ENCODE results near the gene THSD7B. TPM values are rescaled to one million over a fixed set of nuclear protein-coding genes. Genes with fewer than 3 reads are reported as not detected.

THSD7B gene
- total and polyA plus RNA-seq, 2 experiments from 2014 or later: 0.11 TPM; not detected in 1

DNA sequence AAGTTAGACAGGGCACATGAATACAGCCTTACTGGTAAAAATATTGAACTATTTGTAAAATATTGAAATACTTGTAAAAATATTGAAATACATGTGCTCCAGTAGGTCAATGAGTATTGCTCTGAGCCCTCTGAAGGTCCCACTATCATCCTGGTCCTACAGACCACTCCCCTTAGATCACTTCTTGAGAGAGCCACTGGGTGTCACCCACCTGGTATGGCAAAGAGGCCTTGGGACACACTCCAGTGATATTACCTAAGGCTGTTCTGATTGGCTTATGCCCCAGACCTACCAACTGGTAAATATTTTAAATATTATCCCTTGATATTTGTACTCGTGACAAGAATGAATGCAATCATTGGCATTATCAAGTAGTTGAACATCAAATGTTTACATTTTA lies 5.0 kb downstream of the THSD7B start:
- DNase-seq: no peak
- peaks cover 25% of the 10 kb centered on the region for H3K27me3 ChIP-seq (replicated peaks; ENCODE audit: insufficient read depth)
- H3K9ac ChIP-seq: no peak overlapping the region
- H3F3A ChIP-seq (ENCODE audit: insufficient read depth): no peaks in the 10 kb centered on the region
- in situ Hi-C loops (cut with MboI): no loop called here
- no peaks in the 10 kb centered on the region for H4K20me1 ChIP-seq (ENCODE audit: insufficient read depth)
- H3K36me3 ChIP-seq (ENCODE audit: low read depth): no peaks in the 10 kb centered on the region
- H3K4me2 ChIP-seq (ENCODE audit: unreplicated experiment): no peak overlapping the region
- H3K4me1 ChIP-seq (ENCODE audit: insufficient read depth): no peaks in the 10 kb centered on the region
- no peaks in the 10 kb centered on the region for H3K9me2 ChIP-seq (ENCODE audit: insufficient read depth)
- 21 to 30% methylated on average over 1 of the region's 1 CpG for WGBS, 2 experiments (ENCODE audit: low coverage in 1 of 2, low lambda C conversion rate in 2 of 2, missing lambda C conversion rate in 2 of 2)
- no peak overlapping the region for H3K4me3 ChIP-seq
- H2AFZ ChIP-seq: no peak overlapping the region
- H3K9me3 ChIP-seq (ENCODE audit: low read depth): no peaks in the 10 kb centered on the region
- H3K79me2 ChIP-seq (ENCODE audit: insufficient read depth): no peaks in the 10 kb centered on the region
- no peak overlapping the region for H3K27ac ChIP-seq
- TF ChIP-seq EZH2 (IDR thresholded peaks at IDR 0.05; ENCODE audit: insufficient read depth, poor library complexity, severe bottlenecking): no peak
- no peak for TF ChIP-seq EZH2phosphoT487 (IDR thresholded peaks at IDR 0.05; ENCODE audit: insufficient read depth, low read depth)

DNA sequence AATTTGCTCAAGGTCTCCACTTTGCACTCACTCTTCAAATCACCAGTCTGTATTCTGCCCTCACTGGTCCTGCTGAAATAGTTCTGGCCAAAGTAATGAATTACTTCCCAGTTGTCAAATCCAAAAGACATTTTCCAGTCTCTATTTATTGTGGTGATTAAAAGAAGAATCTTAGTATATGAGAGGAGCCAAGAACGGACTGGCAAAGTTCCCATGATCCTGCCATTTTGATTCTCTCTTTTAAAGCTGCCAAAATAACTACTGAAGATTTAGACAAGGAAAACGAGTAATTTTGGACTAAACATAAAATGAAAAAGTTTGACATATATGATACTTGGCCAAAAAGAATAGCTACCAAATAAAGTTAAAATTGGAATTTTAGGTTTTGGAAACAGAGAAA lies 12.0 kb downstream of the THSD7B start:
- in situ Hi-C loops (cut with MboI): no loop called here
- TF ChIP-seq EZH2phosphoT487 (IDR thresholded peaks at IDR 0.05; ENCODE audit: insufficient read depth, low read depth) (no peak), EZH2 (IDR thresholded peaks at IDR 0.05; ENCODE audit: insufficient read depth, poor library complexity, severe bottlenecking) (no peak)
- no peaks in the 10 kb centered on the region for H3K9me3 ChIP-seq (ENCODE audit: low read depth)
- no peak for DNase-seq
- no peak overlapping the region for H2AFZ ChIP-seq
- H3K4me1 ChIP-seq (ENCODE audit: insufficient read depth): no peaks in the 10 kb centered on the region
- no peak overlapping the region for H3K27ac ChIP-seq
- H3K27me3 ChIP-seq (replicated peaks; ENCODE audit: insufficient read depth): no peaks in the 10 kb centered on the region
- no peaks in the 10 kb centered on the region for H3K9me2 ChIP-seq (ENCODE audit: insufficient read depth)
- H3F3A ChIP-seq (ENCODE audit: insufficient read depth): no peaks in the 10 kb centered on the region
- no peaks in the 10 kb centered on the region for H4K20me1 ChIP-seq (ENCODE audit: insufficient read depth)
- H3K4me2 ChIP-seq (ENCODE audit: unreplicated experiment): no peak overlapping the region
- H3K9ac ChIP-seq: no peak overlapping the region
- H3K36me3 ChIP-seq (ENCODE audit: low read depth): no peaks in the 10 kb centered on the region
- whole genome bisulfite sequencing, 2 experiments (ENCODE audit: low coverage in 1 of 2, low lambda C conversion rate in 2 of 2, missing lambda C conversion rate in 2 of 2): 5 to 11% methylated on average over 2 of the region's 2 CpGs
- no peak overlapping the region for H3K4me3 ChIP-seq
- no peaks in the 10 kb centered on the region for H3K79me2 ChIP-seq (ENCODE audit: insufficient read depth)

DNA sequence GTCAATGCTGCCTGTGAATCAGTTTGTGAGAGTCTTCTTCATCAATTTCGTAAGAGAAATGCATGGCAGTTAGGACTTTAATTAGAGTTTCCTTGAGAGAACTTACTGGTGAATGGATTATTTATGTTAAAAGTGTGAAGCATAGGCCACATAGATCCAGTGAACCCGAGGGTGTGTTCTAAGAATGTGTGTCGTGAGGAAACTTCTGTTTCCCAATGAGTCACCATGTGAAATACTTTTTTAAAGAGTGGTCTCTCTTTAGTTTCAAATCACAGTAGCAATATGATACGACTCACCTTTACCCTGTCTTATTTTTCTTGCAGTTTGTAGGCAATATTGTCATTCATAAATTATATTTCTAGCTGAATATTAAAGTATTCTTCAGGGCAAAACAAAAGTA lies 18.5 kb downstream of the THSD7B start:
- TF ChIP-seq EZH2phosphoT487 (IDR thresholded peaks at IDR 0.05; ENCODE audit: insufficient read depth, low read depth): no peak
- TF ChIP-seq EZH2 (IDR thresholded peaks at IDR 0.05; ENCODE audit: insufficient read depth, poor library complexity, severe bottlenecking): no peak
- H3F3A ChIP-seq (ENCODE audit: insufficient read depth): no peaks in the 10 kb centered on the region
- H2AFZ ChIP-seq: no peak overlapping the region
- H3K27ac ChIP-seq: no peak overlapping the region
- no peaks in the 10 kb centered on the region for H3K9me2 ChIP-seq (ENCODE audit: insufficient read depth)
- WGBS, 2 experiments (ENCODE audit: low coverage in 1 of 2, low lambda C conversion rate in 2 of 2, missing lambda C conversion rate in 2 of 2): 4 to 8% methylated on average over 4 of the region's 4 CpGs
- no peaks in the 10 kb centered on the region for H3K4me1 ChIP-seq (ENCODE audit: insufficient read depth)
- H4K20me1 ChIP-seq (ENCODE audit: insufficient read depth): no peaks in the 10 kb centered on the region
- H3K9me3 ChIP-seq (ENCODE audit: low read depth): no peaks in the 10 kb centered on the region
- H3K79me2 ChIP-seq (ENCODE audit: insufficient read depth): no peaks in the 10 kb centered on the region
- no peak overlapping the region for H3K4me3 ChIP-seq
- no peaks in the 10 kb centered on the region for H3K36me3 ChIP-seq (ENCODE audit: low read depth)
- no peak overlapping the region for H3K4me2 ChIP-seq (ENCODE audit: unreplicated experiment)
- no peak for DNase-seq
- H3K27me3 ChIP-seq (replicated peaks; ENCODE audit: insufficient read depth): no peaks in the 10 kb centered on the region
- in situ Hi-C loops (cut with MboI): no loop called here
- H3K9ac ChIP-seq: no peak overlapping the region

DNA sequence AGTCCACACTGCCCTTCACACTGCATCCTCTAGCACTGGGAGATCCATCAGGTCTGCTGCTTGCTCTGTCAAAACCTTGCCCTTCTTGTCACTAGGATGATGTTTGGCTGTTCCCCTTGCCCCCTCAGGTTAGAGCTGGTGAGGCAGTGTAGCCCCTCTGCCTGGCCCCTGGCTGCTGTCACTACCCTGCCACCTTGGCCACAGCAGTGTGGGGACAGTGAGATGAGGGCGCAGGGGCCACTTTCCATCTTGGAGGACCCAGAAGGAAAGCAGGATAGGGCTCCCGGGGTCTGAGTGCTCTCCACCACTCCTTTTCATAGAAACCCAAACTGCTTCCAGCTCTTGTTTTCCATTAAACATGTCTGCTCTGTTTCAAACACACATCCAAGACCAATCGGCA lies 19.9 kb downstream of the THSD7B start:
- 16 to 17% methylated on average over 3 of the region's 3 CpGs for WGBS, 2 experiments (ENCODE audit: low coverage in 1 of 2, low lambda C conversion rate in 2 of 2, missing lambda C conversion rate in 2 of 2)

DNA sequence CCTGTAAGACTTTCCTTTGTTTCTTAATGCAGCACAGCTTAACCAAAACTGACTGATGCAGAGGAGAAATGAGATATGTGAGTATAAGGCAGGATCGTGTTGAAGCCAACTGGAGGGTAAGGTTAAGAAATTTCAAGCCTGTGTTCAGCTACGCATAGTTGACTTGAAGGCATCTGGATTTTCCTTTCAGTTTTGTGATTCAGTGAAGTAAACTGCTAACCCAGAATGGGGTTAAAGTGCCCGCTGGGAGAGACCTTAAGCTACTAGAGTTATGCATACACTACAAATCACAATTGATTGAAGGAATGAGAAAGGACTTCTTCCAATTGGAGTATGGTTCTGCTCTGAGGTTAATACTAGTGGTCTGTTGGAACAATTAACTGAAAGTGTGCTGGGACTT lies 22.6 kb downstream of the THSD7B start:
- H3K4me1 ChIP-seq (ENCODE audit: insufficient read depth): no peaks in the 10 kb centered on the region
- no peaks in the 10 kb centered on the region for H3F3A ChIP-seq (ENCODE audit: insufficient read depth)
- H3K27me3 ChIP-seq (replicated peaks; ENCODE audit: insufficient read depth): no peaks in the 10 kb centered on the region
- no peak overlapping the region for H3K27ac ChIP-seq
- no peak overlapping the region for H3K9ac ChIP-seq
- TF ChIP-seq EZH2phosphoT487 (IDR thresholded peaks at IDR 0.05; ENCODE audit: insufficient read depth, low read depth): no peak
- TF ChIP-seq EZH2 (IDR thresholded peaks at IDR 0.05; ENCODE audit: insufficient read depth, poor library complexity, severe bottlenecking): no peak
- H3K4me3 ChIP-seq: no peak overlapping the region
- H3K79me2 ChIP-seq (ENCODE audit: insufficient read depth): no peaks in the 10 kb centered on the region
- no peak overlapping the region for H3K4me2 ChIP-seq (ENCODE audit: unreplicated experiment)
- WGBS, 2 experiments (ENCODE audit: low coverage in 1 of 2, low lambda C conversion rate in 2 of 2, missing lambda C conversion rate in 2 of 2): 16 to 18% methylated on average over 3 of the region's 3 CpGs
- no peak overlapping the region for H2AFZ ChIP-seq
- no peak for DNase-seq
- H3K9me3 ChIP-seq (ENCODE audit: low read depth): no peaks in the 10 kb centered on the region
- H4K20me1 ChIP-seq (ENCODE audit: insufficient read depth): no peaks in the 10 kb centered on the region
- no peaks in the 10 kb centered on the region for H3K36me3 ChIP-seq (ENCODE audit: low read depth)
- no peaks in the 10 kb centered on the region for H3K9me2 ChIP-seq (ENCODE audit: insufficient read depth)
- in situ Hi-C loops (cut with MboI): no loop called here

More for the DNA sequence above, 19.9 kb downstream of the THSD7B start:
- Histone ChIP-seq H2AFZ (no peak overlapping the region), H3K9me3 (ENCODE audit: low read depth) (no peaks in the 10 kb centered on the region), H4K20me1 (ENCODE audit: insufficient read depth) (no peaks in the 10 kb centered on the region), H3K79me2 (ENCODE audit: insufficient read depth) (no peaks in the 10 kb centered on the region), H3K4me3 (no peak overlapping the region), H3F3A (ENCODE audit: insufficient read depth) (no peaks in the 10 kb centered on the region), H3K27ac (no peak overlapping the region), H3K4me1 (ENCODE audit: insufficient read depth) (no peaks in the 10 kb centered on the region), H3K27me3 (replicated peaks; ENCODE audit: insufficient read depth) (no peaks in the 10 kb centered on the region), H3K4me2 (ENCODE audit: unreplicated experiment) (no peak overlapping the region), H3K9me2 (ENCODE audit: insufficient read depth) (no peaks in the 10 kb centered on the region), H3K36me3 (ENCODE audit: low read depth) (no peaks in the 10 kb centered on the region), H3K9ac (no peak overlapping the region)
- TF ChIP-seq EZH2 (IDR thresholded peaks at IDR 0.05; ENCODE audit: insufficient read depth, poor library complexity, severe bottlenecking) (no peak), EZH2phosphoT487 (IDR thresholded peaks at IDR 0.05; ENCODE audit: insufficient read depth, low read depth) (no peak)
- in situ Hi-C loops (cut with MboI): no loop called here
- DNase-seq: no peak
